Osteocyte (in vitro differentiated cells): ENCODE data around the gene EPHA10. TPM values are rescaled to one million over a fixed set of nuclear protein-coding genes. Genes with fewer than 3 reads are reported as not detected.

Source experiments
- DNase-seq: peaks from one replicate; pipeline ENCODE4 v3.0.0; 2021; ENCODE audit warnings: mixed read lengths; ENCODE audit not compliant: unreplicated experiment; ENCODE audit errors: extremely low spot score
- H3K27ac Mint-ChIP-seq: one replicate; pipeline ENCODE4 v1.8.0; 2021; ENCODE audit warnings: mild to moderate bottlenecking, mixed read lengths; ENCODE audit not compliant: unreplicated experiment
- H3K27me3 Mint-ChIP-seq: one replicate; pipeline ENCODE4 v1.8.0; 2021; ENCODE audit warnings: mixed read lengths; ENCODE audit not compliant: unreplicated experiment
- H3K36me3 Mint-ChIP-seq: one replicate; pipeline ENCODE4 v1.8.0; 2021; ENCODE audit warnings: mixed read lengths; ENCODE audit not compliant: unreplicated experiment
- H3K4me1 Mint-ChIP-seq: one replicate; pipeline ENCODE4 v1.8.0; 2021; ENCODE audit warnings: mixed read lengths; ENCODE audit not compliant: unreplicated experiment
- H3K4me3 Mint-ChIP-seq: one replicate; pipeline ENCODE4 v1.8.0; 2021; ENCODE audit warnings: mild to moderate bottlenecking, moderate library complexity, mixed read lengths; ENCODE audit not compliant: unreplicated experiment
- H3K9me3 Mint-ChIP-seq: one replicate; pipeline ENCODE4 v1.8.0; 2021; ENCODE audit warnings: mixed read lengths; ENCODE audit not compliant: unreplicated experiment
- total RNA-seq: library from RNA; stranded (reverse); gene quantifications from 2 replicates; pipeline ENCODE4 v1.2.1, GENCODE V29; 2021
- TF ChIP-seq, protein P1 (sequence below): fragments of 200-600 bp; sonication (generic); IDR thresholded peaks from 2 replicates; pipeline ENCODE4 v1.5.0; 2021; ENCODE audit warnings: antibody characterized with exemption, mild to moderate bottlenecking, moderate library complexity

The EPHA10 gene
- total RNA-seq, 1 donor from 2014 or later, result not detected

DNA sequence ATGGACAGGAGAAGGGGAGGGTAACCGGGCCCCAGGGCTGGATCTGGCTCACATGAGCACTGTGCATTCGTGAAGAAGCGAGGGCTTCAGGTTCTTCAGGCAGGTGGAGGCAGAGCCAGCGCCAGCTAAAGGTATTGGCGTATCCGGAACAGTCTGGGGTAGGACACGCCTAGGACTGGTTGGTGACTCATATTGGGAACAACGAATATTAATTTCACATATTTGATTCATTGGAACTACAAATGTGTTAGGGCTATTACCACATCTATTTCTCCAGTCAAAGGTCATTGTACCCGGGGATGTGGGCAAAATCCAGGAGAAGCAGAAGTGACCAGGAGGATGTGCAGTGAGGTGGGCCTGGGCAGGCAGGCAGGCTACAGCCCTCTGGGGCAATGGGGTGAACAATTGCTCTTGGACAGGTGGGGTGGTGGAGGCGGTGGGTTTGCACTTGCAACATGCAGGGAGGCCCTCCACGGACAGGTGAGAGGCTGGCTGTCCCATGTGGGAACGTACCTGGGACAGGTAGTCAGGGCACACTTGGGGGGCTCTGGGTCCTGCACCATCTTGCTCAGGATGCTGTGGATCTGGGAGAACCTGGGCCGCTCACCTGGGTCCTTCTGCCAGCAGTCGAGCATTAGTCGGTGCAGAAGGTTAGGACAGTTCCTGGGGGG, 45.9 kb downstream of the EPHA10 start:
- no peaks in the 10 kb centered on the region for H3K4me1 Mint-ChIP-seq
- H3K9me3 Mint-ChIP-seq, result no peaks in the 10 kb centered on the region
- TF ChIP-seq, protein P1, sequence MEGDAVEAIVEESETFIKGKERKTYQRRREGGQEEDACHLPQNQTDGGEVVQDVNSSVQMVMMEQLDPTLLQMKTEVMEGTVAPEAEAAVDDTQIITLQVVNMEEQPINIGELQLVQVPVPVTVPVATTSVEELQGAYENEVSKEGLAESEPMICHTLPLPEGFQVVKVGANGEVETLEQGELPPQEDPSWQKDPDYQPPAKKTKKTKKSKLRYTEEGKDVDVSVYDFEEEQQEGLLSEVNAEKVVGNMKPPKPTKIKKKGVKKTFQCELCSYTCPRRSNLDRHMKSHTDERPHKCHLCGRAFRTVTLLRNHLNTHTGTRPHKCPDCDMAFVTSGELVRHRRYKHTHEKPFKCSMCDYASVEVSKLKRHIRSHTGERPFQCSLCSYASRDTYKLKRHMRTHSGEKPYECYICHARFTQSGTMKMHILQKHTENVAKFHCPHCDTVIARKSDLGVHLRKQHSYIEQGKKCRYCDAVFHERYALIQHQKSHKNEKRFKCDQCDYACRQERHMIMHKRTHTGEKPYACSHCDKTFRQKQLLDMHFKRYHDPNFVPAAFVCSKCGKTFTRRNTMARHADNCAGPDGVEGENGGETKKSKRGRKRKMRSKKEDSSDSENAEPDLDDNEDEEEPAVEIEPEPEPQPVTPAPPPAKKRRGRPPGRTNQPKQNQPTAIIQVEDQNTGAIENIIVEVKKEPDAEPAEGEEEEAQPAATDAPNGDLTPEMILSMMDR, result no peak
- no peak for DNase-seq
- H3K36me3 Mint-ChIP-seq, result no peaks in the 10 kb centered on the region
- no peak overlapping the region for H3K4me3 Mint-ChIP-seq
- H3K27me3 Mint-ChIP-seq, result peaks cover 3% of the 10 kb centered on the region
- no peak overlapping the region for H3K27ac Mint-ChIP-seq

DNA sequence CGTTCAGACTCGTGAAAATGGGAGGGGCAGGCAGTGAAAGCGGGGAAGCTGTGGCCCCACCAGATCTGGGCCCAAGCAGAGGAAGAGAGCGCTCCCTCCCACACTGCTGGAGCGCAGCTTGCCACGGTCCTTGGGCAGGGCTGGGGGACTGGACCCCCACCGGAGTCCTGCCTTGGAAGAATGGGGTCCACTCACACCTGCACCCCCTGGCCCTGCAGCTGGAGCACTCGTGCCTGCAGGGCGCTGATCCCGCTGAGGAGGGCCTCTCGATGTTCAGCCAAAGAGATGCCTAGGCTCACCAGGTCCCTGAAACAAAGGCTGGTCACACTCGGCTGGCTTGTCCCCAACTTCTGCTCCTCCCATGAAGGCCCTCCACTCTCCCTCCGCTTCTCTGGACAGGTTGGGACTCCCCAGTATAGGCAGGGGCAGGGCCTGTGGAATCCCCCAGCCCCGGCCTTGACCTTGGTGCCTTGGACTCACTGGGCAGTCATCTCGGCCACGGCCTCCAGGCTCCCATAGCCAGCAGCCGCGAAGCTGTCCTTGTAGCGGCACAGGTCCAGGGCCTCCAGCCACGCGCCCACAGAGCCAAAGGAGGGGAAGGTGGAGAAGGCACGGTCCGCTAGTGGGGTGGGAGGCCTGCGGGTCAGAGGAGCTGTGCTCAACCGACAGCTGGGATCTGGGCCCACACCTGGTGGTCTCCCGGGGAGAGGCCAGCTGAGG, 46.6 kb downstream of the EPHA10 start:
- DNase-seq, result no peak
- Mint-ChIP-seq H3K27me3 (peaks cover 3% of the 10 kb centered on the region), H3K4me3 (no peak overlapping the region), H3K36me3 (no peaks in the 10 kb centered on the region), H3K4me1 (no peaks in the 10 kb centered on the region), H3K9me3 (no peaks in the 10 kb centered on the region), H3K27ac (no peak overlapping the region)
- TF ChIP-seq, protein P1, result no peak

DNA sequence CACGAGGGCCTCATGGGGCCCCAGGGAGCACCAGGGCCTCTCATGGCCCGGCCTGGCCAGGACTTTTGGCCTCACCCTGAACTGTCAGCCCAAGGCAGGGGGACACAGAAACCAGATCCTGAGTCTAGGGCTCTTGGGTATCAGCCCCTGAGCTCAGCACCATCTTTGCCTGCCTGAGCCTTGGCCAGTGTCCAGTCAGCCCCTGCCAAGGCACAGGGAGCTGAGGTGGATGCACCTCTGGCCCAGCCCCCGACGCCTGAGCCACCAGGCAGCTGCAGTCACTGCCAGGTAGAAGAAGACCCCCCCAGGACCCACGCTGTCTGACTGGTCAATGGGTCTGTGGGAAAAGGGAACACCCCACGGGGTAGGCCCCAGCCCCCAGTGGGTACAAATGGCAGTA, 47.3 kb downstream of the EPHA10 start:
- peaks cover 3% of the 10 kb centered on the region for H3K27me3 Mint-ChIP-seq
- DNase-seq, result no peak
- H3K4me1 Mint-ChIP-seq, result no peaks in the 10 kb centered on the region
- TF ChIP-seq, protein P1, result no peak
- no peaks in the 10 kb centered on the region for H3K9me3 Mint-ChIP-seq
- H3K27ac Mint-ChIP-seq, result no peak overlapping the region
- H3K36me3 Mint-ChIP-seq, result no peaks in the 10 kb centered on the region
- no peak overlapping the region for H3K4me3 Mint-ChIP-seq

DNA sequence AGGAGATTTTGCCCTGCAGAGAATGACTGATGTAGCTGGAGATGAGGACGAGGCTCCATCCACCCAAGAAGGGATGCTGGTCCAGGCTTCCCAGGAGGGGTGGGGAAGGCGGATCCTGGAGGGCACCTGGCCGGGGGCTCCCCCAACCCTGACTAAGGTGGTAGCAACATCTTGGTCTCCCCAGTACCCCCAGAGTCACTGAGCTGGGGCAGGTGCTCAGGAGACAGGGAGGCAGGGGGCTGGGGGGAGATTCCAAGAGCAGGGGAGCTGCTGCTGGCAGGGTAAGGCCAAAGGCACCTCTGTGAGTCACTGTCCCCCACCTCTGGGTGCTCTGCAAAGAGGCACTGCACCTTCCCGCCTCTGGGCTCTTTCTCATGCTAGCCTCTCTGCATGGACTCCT, 48.6 kb downstream of the EPHA10 start:
- TF ChIP-seq, protein P1, result no peak
- Mint-ChIP-seq H3K4me3 (no peak overlapping the region), H3K27ac (no peak overlapping the region), H3K27me3 (peaks cover 3% of the 10 kb centered on the region), H3K4me1 (no peaks in the 10 kb centered on the region), H3K9me3 (no peaks in the 10 kb centered on the region), H3K36me3 (peaks cover 2% of the 10 kb centered on the region)
- DNase-seq, result no peak

DNA sequence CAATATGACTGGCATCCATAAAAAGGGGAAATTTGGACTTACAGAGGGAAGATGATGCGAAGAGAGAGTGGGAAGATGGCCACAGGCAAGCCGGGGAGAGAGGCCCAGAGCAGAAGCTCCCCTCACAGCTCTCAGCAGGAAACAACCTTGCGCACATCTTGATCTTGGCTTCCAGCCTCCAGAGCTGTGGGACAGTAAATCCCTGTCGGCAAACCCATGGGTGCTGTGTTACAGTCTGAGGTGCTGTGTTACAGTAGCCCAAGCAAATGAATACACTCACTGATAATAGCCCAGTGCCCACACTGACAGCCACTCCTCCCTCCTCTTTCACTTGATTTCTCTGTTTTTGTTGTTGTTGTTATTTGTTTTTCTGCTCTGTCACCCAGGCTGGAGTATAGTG, 50.2 kb downstream of the EPHA10 start:
- H3K9me3 Mint-ChIP-seq, result no peaks in the 10 kb centered on the region
- H3K4me3 Mint-ChIP-seq, result no peak overlapping the region
- H3K27me3 Mint-ChIP-seq, result peaks cover 3% of the 10 kb centered on the region
- TF ChIP-seq, protein P1, result no peak
- no peaks in the 10 kb centered on the region for H3K4me1 Mint-ChIP-seq
- DNase-seq, result no peak
- H3K36me3 Mint-ChIP-seq, result peaks cover 2% of the 10 kb centered on the region
- H3K27ac Mint-ChIP-seq, result no peak overlapping the region
